Cardiac muscle cell (in vitro differentiated cells and primary cell): ENCODE data around the gene PFAS. TPM values are rescaled to one million over a fixed set of nuclear protein-coding genes. Genes with fewer than 3 reads are reported as not detected.

Experiments
- DNase-seq, 2 donors: peaks; one replicate each; pipeline versions ENCODE4 v3.0.0 to v3.0.0-alpha.2; 2010 to 2017; ENCODE audit warnings: low read depth in 1 of 2, low spot score in 1 of 2
- H3K27ac ChIP-seq: fragments of 200-600 bp; sonication (generic); 2 replicates; pipeline ENCODE4 v1.5.1; 2016
- H3K27me3 ChIP-seq: fragments of 200-600 bp; sonication (generic); 2 replicates; pipeline ENCODE4 v1.6.0; 2016; ENCODE audit warnings: control low read depth
- H3K36me3 ChIP-seq: fragments of 200-600 bp; sonication (generic); 2 replicates; pipeline ENCODE4 v1.5.1; 2016; ENCODE audit warnings: control low read depth
- H3K4me1 ChIP-seq: fragments of 200-600 bp; sonication (generic); 2 replicates; pipeline ENCODE4 v1.8.1; 2017; ENCODE audit warnings: low read depth, mild to moderate bottlenecking, mixed run types
- H3K4me3 ChIP-seq: fragments of 200-600 bp; sonication (generic); 2 replicates; pipeline ENCODE4 v1.5.1; 2016; ENCODE audit warnings: mild to moderate bottlenecking
- H3K9me3 ChIP-seq: fragments of 200-600 bp; sonication (generic); 2 replicates; pipeline ENCODE4 v1.5.1; 2017; ENCODE audit warnings: low read depth, mild to moderate bottlenecking, control low read depth
- polyA plus RNA-seq: library from polyadenylated mRNA; unstranded; fragments of >200 nt; fragmentation: Nextera tagmentation; extraction: Ambion mirVana; gene quantifications from 2 replicates; pipeline ENCODE4 v1.2.1, GENCODE V29; 2016
- total RNA-seq: library from RNA; depleted of rRNA; stranded (reverse); fragments of >200 nt; gene quantifications from 2 replicates; pipeline ENCODE4 v1.2.3, GENCODE V29; 2016
- TF ChIP-seq, protein P1 (sequence below): IDR thresholded peaks from 2 replicates; pipeline ENCODE4 v1.5.1; 2012; ENCODE audit warnings: low read depth, mild to moderate bottlenecking, low read length

PFAS gene
- total and polyA plus RNA-seq, 2 experiments from 2014 or later = 48.2 to 62.5 TPM

- peaks cover 31% of the 10 kb centered on the region for H3K27me3 ChIP-seq
- peaks cover 26% of the 10 kb centered on the region for H3K4me1 ChIP-seq
- no peaks in the 10 kb centered on the region for H3K36me3 ChIP-seq
- no peak for DNase-seq
- no peak overlapping the region for H3K4me3 ChIP-seq
- no peak overlapping the region for H3K27ac ChIP-seq
- no peaks in the 10 kb centered on the region for H3K9me3 ChIP-seq
- TF ChIP-seq, protein P1, sequence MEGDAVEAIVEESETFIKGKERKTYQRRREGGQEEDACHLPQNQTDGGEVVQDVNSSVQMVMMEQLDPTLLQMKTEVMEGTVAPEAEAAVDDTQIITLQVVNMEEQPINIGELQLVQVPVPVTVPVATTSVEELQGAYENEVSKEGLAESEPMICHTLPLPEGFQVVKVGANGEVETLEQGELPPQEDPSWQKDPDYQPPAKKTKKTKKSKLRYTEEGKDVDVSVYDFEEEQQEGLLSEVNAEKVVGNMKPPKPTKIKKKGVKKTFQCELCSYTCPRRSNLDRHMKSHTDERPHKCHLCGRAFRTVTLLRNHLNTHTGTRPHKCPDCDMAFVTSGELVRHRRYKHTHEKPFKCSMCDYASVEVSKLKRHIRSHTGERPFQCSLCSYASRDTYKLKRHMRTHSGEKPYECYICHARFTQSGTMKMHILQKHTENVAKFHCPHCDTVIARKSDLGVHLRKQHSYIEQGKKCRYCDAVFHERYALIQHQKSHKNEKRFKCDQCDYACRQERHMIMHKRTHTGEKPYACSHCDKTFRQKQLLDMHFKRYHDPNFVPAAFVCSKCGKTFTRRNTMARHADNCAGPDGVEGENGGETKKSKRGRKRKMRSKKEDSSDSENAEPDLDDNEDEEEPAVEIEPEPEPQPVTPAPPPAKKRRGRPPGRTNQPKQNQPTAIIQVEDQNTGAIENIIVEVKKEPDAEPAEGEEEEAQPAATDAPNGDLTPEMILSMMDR = no peak
Measured at GRCh38 chr17:8312251-8312650, 63.2 kb downstream of the PFAS start.

GRCh38 chr17:8312726-8313600, 63.9 kb downstream of the PFAS start:
- Histone ChIP-seq H3K4me1 (peaks cover 26% of the 10 kb centered on the region), H3K4me3 (no peak overlapping the region), H3K27me3 (peaks cover 34% of the 10 kb centered on the region), H3K9me3 (no peaks in the 10 kb centered on the region), H3K36me3 (no peaks in the 10 kb centered on the region), H3K27ac (no peak overlapping the region)
- TF ChIP-seq, protein P1 = no peak
- peak in 1 of 2 donors; percentile 34 for DNase-seq

- Histone ChIP-seq H3K36me3 (no peaks in the 10 kb centered on the region), H3K27ac (no peak overlapping the region), H3K9me3 (no peaks in the 10 kb centered on the region), H3K27me3 (peaks cover 34% of the 10 kb centered on the region), H3K4me3 (peak overlapping the region; percentile 17), H3K4me1 (peaks cover 19% of the 10 kb centered on the region)
- TF ChIP-seq, protein P1 = no peak
- peak in 1 of 2 donors; percentile 18 for DNase-seq
Measured at GRCh38 chr17:8314797-8315763, 66.0 kb downstream of the PFAS start.

DNA sequence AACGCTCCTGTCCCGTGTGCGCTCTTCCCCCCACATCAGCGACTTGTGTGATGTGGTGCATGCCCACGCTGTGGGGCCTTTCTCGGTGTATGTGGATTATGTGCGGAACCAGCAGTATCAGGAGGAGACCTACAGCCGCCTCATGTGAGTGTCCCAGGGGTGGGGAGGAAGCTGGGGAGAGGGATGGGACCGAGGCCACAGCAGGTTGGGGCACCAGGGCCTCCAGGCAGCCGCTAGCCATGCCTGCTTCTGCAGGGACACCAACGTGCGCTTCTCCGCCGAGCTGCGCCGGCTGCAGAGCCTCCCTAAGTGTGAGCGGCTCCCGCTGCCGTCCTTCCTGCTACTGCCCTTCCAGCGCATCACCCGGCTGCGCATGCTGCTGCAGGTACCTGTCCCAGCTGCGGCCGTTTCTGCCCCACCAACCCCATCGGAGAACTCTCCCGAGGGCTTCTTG, 66.7 kb downstream of the PFAS start:
- Histone ChIP-seq H3K27me3 (peaks cover 34% of the 10 kb centered on the region), H3K9me3 (no peaks in the 10 kb centered on the region), H3K4me1 (peaks cover 14% of the 10 kb centered on the region), H3K27ac (no peak overlapping the region), H3K4me3 (peak overlapping the region; percentile 17), H3K36me3 (no peaks in the 10 kb centered on the region)
- TF ChIP-seq, protein P1 = no peak
- DNase-seq = peak in 1 of 2 donors; percentile 41
